DND-41 (cell line): ENCODE measurements around the gene USF2.

Source experiments
- ATAC-seq: fragments of 200-7000 bp; cut with Tn5 transposase; 3 replicates; pipeline ENCODE4 v1.9.1; 2021; ENCODE audit warnings: low read depth; ENCODE audit not compliant: insufficient read depth
- DNase-seq: peaks from one replicate; pipeline ENCODE4 v3.0.0-alpha.2; 2020
- H2AFZ ChIP-seq: 2 replicates; pipeline ENCODE4 v1.6.0; 2012; ENCODE audit warnings: low read depth, low read length
- H3K27ac ChIP-seq: 2 replicates; pipeline ENCODE4 v1.5.1; 2012; ENCODE audit warnings: low read length, inconsistent platforms
- H3K27me3 ChIP-seq: fragments of 200-600 bp; sonication (generic); 2 replicates; pipeline ENCODE4 v1.6.0; 2012; ENCODE audit warnings: low read length, mild to moderate bottlenecking, inconsistent platforms; ENCODE audit not compliant: insufficient read depth, poor library complexity
- H3K36me3 ChIP-seq: 2 replicates; pipeline ENCODE4 v1.5.1; 2012; ENCODE audit warnings: low read length, inconsistent platforms; ENCODE audit not compliant: insufficient read depth
- H3K4me1 ChIP-seq: 2 replicates; pipeline ENCODE4 v1.5.1; 2012; ENCODE audit warnings: mild to moderate bottlenecking, low read length; ENCODE audit not compliant: insufficient read depth
- H3K4me2 ChIP-seq: 2 replicates; pipeline ENCODE4 v1.6.0; 2012; ENCODE audit warnings: mild to moderate bottlenecking, moderate library complexity, low read length, inconsistent platforms; ENCODE audit not compliant: insufficient read depth
- H3K4me3 ChIP-seq, 2 experiments: fragments of 200-600 bp in 1 of 2; shearing (Covaris generic) in 1 of 2; 2 replicates each; pipeline ENCODE4 v1.5.1; 2012 to 2016; ENCODE audit warnings: inconsistent platforms in 2 of 2, low read length in 2 of 2, mild to moderate bottlenecking in 2 of 2, low read depth in 1 of 2, moderate library complexity in 1 of 2
- H3K79me2 ChIP-seq: 2 replicates; pipeline ENCODE4 v1.6.0; 2012; ENCODE audit warnings: low read length, inconsistent platforms; ENCODE audit not compliant: insufficient read depth
- H3K9ac ChIP-seq: 2 replicates; pipeline ENCODE4 v1.6.0; 2012; ENCODE audit warnings: low read depth, mild to moderate bottlenecking, inconsistent platforms, low read length, moderate library complexity
- H3K9me3 ChIP-seq: 2 replicates; pipeline ENCODE4 v1.5.1; 2012; ENCODE audit warnings: low read length, moderate library complexity, mild to moderate bottlenecking, inconsistent platforms; ENCODE audit not compliant: insufficient read depth, severe bottlenecking
- H4K20me1 ChIP-seq: 2 replicates; pipeline ENCODE4 v1.6.0; 2012; ENCODE audit warnings: low read length; ENCODE audit not compliant: insufficient read depth
- CTCF ChIP-seq: IDR thresholded peaks from 2 replicates; pipeline ENCODE4 v1.5.1; 2012; ENCODE audit warnings: borderline replicate concordance, low read length, moderate library complexity, mild to moderate bottlenecking; ENCODE audit not compliant: poor library complexity, severe bottlenecking; ENCODE audit errors: extremely low read depth
- EZH2 ChIP-seq: IDR thresholded peaks from 3 replicates; pipeline ENCODE4 v1.6.1; 2012; ENCODE audit warnings: borderline replicate concordance, low read depth, mild to moderate bottlenecking, moderate library complexity, low read length, inconsistent platforms; ENCODE audit not compliant: severe bottlenecking

Gene USF2

GRCh38 chr19:35272954-35273649, 4.3 kb downstream of the USF2 start:
- Histone ChIP-seq H3K9me3 (no peaks in the 10 kb centered on the region), H3K4me2 (no peak overlapping the region), H3K36me3 (peaks cover 82% of the 10 kb centered on the region), H2AFZ (no peak overlapping the region), H3K27me3 (no peaks in the 10 kb centered on the region), H3K4me1 (peaks cover 20% of the 10 kb centered on the region), H3K9ac (no peak overlapping the region), H4K20me1 (peaks cover 26% of the 10 kb centered on the region), H3K27ac (no peak overlapping the region; the same call in 1 of the 2 replicates), H3K4me3 (no peak overlapping the region), H3K79me2 (peaks cover 29% of the 10 kb centered on the region)
- TF ChIP-seq CTCF (no peak), EZH2 (no peak)
- DNase-seq (no peak), ATAC-seq (no peak)

GRCh38 chr19:35273686-35274259, 5.0 kb downstream of the USF2 start:
- Histone ChIP-seq H3K4me3 (no peak overlapping the region), H3K79me2 (peaks cover 29% of the 10 kb centered on the region), H3K9ac (no peak overlapping the region), H3K36me3 (peaks cover 89% of the 10 kb centered on the region), H3K9me3 (no peaks in the 10 kb centered on the region), H3K27me3 (no peaks in the 10 kb centered on the region), H3K4me2 (no peak overlapping the region), H3K27ac (no peak overlapping the region), H2AFZ (no peak overlapping the region), H3K4me1 (peaks cover 20% of the 10 kb centered on the region), H4K20me1 (peaks cover 32% of the 10 kb centered on the region)
- ATAC-seq (no peak), DNase-seq (no peak)
- no peak for TF ChIP-seq EZH2
- TF ChIP-seq CTCF, result no peak

- Histone ChIP-seq H3K4me2 (no peak overlapping the region), H3K36me3 (peaks cover 94% of the 10 kb centered on the region), H3K4me1 (peaks cover 20% of the 10 kb centered on the region), H3K27ac (no peak overlapping the region), H2AFZ (no peak overlapping the region), H3K79me2 (peaks cover 27% of the 10 kb centered on the region), H4K20me1 (peaks cover 38% of the 10 kb centered on the region), H3K4me3 (no peak overlapping the region), H3K9ac (no peak overlapping the region), H3K27me3 (no peaks in the 10 kb centered on the region), H3K9me3 (no peaks in the 10 kb centered on the region)
- no peak for DNase-seq
- TF ChIP-seq EZH2 (no peak), CTCF (no peak)
- ATAC-seq, result no peak
These were observed 5.6 kb downstream of the USF2 start for GRCh38 chr19:35274323-35274722.
